ES-I3 (cell line): ENCODE data around the gene EXD3.
A peak's percentile ranks its signal among the peaks of the same experiment; 100 is the strongest.

Source experiments
- H3K36me3 ChIP-seq: 2 replicates; pipeline ENCODE4 v1.6.1; 2013; ENCODE audit warnings: mild to moderate bottlenecking, low read length, control low read depth, moderate library complexity; ENCODE audit not compliant: insufficient read depth
- H3K4me1 ChIP-seq: 2 replicates; pipeline ENCODE4 v1.6.1; 2013; ENCODE audit warnings: mild to moderate bottlenecking, control low read depth, low read length; ENCODE audit not compliant: insufficient read depth
- H3K9ac ChIP-seq: 2 replicates; pipeline ENCODE4 v1.6.1; 2013; ENCODE audit warnings: low read depth, mild to moderate bottlenecking, low read length, moderate library complexity
- H3K9me3 ChIP-seq: 2 replicates; pipeline ENCODE4 v1.6.1; 2013; ENCODE audit warnings: mild to moderate bottlenecking, low read length, moderate library complexity; ENCODE audit not compliant: control insufficient read depth, insufficient read depth

The EXD3 gene

GRCh38 chr9:137280474-137281344 is 142.3 kb downstream of the EXD3 start:
- Histone ChIP-seq H3K9ac (peak overlapping the region; percentile 63), H3K4me1 (peaks cover 11% of the 10 kb centered on the region; the same call in 1 of the 2 replicates), H3K9me3 (no peaks in the 10 kb centered on the region), H3K36me3 (no peaks in the 10 kb centered on the region)

- Histone ChIP-seq H3K36me3 (no peaks in the 10 kb centered on the region), H3K9me3 (no peaks in the 10 kb centered on the region), H3K4me1 (peaks cover 12% of the 10 kb centered on the region; the same call in 1 of the 2 replicates)
These were observed 143.1 kb downstream of the EXD3 start for GRCh38 chr9:137279741-137280473.

GRCh38 chr9:137278721-137279711 is 143.9 kb downstream of the EXD3 start:
- no peaks in the 10 kb centered on the region for H3K9me3 ChIP-seq
- peak overlapping the region; percentile 81; the same call in 1 of the 2 replicates for H3K9ac ChIP-seq
- no peaks in the 10 kb centered on the region for H3K36me3 ChIP-seq
- peaks cover 12% of the 10 kb centered on the region; the same call in 1 of the 2 replicates for H3K4me1 ChIP-seq

More at GRCh38 chr9:137279741-137280473, 143.1 kb downstream of the EXD3 start:
- no peak overlapping the region for H3K9ac ChIP-seq

GRCh38 chr9:137278061-137278701 is 144.8 kb downstream of the EXD3 start:
- no peaks in the 10 kb centered on the region for H3K9me3 ChIP-seq
- H3K36me3 ChIP-seq, result no peaks in the 10 kb centered on the region
- peak overlapping the region; percentile 81 for H3K9ac ChIP-seq
- peaks cover 12% of the 10 kb centered on the region; the same call in 1 of the 2 replicates for H3K4me1 ChIP-seq

- peaks cover 12% of the 10 kb centered on the region; the same call in 1 of the 2 replicates for H3K4me1 ChIP-seq
- H3K36me3 ChIP-seq, result no peaks in the 10 kb centered on the region
- H3K9ac ChIP-seq, result peak within 1 kb of the TSS; percentile 81
- H3K9me3 ChIP-seq, result no peaks in the 10 kb centered on the region
These were observed 145.5 kb downstream of the EXD3 start, which contains the start of gene TOR4A for GRCh38 chr9:137277329-137278041. TOR4A (plus strand) TSS chr9:137277726; CDS start chr9:137278690, 964 bp downstream.

- peaks cover 12% of the 10 kb centered on the region; the same call in 1 of the 2 replicates for H3K4me1 ChIP-seq
These were observed 146.3 kb downstream of the EXD3 start for GRCh38 chr9:137276473-137277328.

GRCh38 chr9:137275588-137276472 is 147.1 kb downstream of the EXD3 start:
- H3K36me3 ChIP-seq, result no peaks in the 10 kb centered on the region
- no peak overlapping the region for H3K9ac ChIP-seq
- no peaks in the 10 kb centered on the region for H3K9me3 ChIP-seq
- peaks cover 12% of the 10 kb centered on the region; the same call in 1 of the 2 replicates for H3K4me1 ChIP-seq

More at GRCh38 chr9:137276473-137277328, 146.3 kb downstream of the EXD3 start:
- Histone ChIP-seq H3K9me3 (no peaks in the 10 kb centered on the region), H3K9ac (peak overlapping the region; percentile 81), H3K36me3 (no peaks in the 10 kb centered on the region)

- peaks cover 12% of the 10 kb centered on the region; the same call in 1 of the 2 replicates for H3K4me1 ChIP-seq
- H3K36me3 ChIP-seq, result no peaks in the 10 kb centered on the region
- no peak overlapping the region for H3K9ac ChIP-seq
- H3K9me3 ChIP-seq, result no peaks in the 10 kb centered on the region
These were observed 147.8 kb downstream of the EXD3 start for GRCh38 chr9:137275203-137275587.

- Histone ChIP-seq H3K36me3 (no peaks in the 10 kb centered on the region; the same call in 1 of the 2 replicates), H3K9me3 (no peaks in the 10 kb centered on the region), H3K9ac (no peak overlapping the region), H3K4me1 (peaks cover 12% of the 10 kb centered on the region; the same call in 1 of the 2 replicates)
These were observed 149.2 kb downstream of the EXD3 start for GRCh38 chr9:137273611-137274320.

- Histone ChIP-seq H3K9me3 (no peaks in the 10 kb centered on the region), H3K4me1 (peaks cover 12% of the 10 kb centered on the region; the same call in 1 of the 2 replicates)
These were observed 149.9 kb downstream of the EXD3 start for GRCh38 chr9:137273095-137273490.

More at GRCh38 chr9:137273095-137273490, 149.9 kb downstream of the EXD3 start:
- no peak overlapping the region for H3K9ac ChIP-seq
- H3K36me3 ChIP-seq, result no peaks in the 10 kb centered on the region; the same call in 1 of the 2 replicates
